Activated CD4-positive, alpha-beta T cell treated with anti-CD3 and anti-CD28 coated beads for 36 hours (primary cell): ENCODE data around the gene SSX2IP. TPM values are rescaled to one million over a fixed set of nuclear protein-coding genes. Genes with fewer than 3 reads are reported as not detected.
A peak's percentile ranks its signal among the peaks of the same experiment; 100 is the strongest.

Source experiments
- ATAC-seq: fragments of 200-7000 bp; cut with Tn5 transposase; one replicate; pipeline ENCODE4 v1.10.0; 2021; ENCODE audit warnings: mild to moderate bottlenecking, moderate library complexity
- CTCF ChIA-PET: fragments of 350-600 bp; sonication (Branson Sonifier 250); formaldehyde crosslinking; loops from one replicate; lab custom pipeline; 2021; ENCODE audit warnings: antibody characterized with exemption; lab: Charles Lee
- POLR2A ChIA-PET: fragments of 350-600 bp; sonication (Branson Sonifier 250); formaldehyde crosslinking; loops from one replicate; lab custom pipeline; 2021; ENCODE audit warnings: antibody characterized with exemption, inconsistent platforms; lab: Charles Lee
- DNase-seq: peaks from one replicate; pipeline ENCODE4 v3.0.0-alpha.2; 2020
- H3K27ac Mint-ChIP-seq: one replicate; pipeline ENCODE4 v1.8.0; 2021; ENCODE audit warnings: mixed read lengths
- H3K27me3 Mint-ChIP-seq: one replicate; pipeline ENCODE4 v1.8.0; 2021; ENCODE audit warnings: mixed read lengths
- H3K36me3 Mint-ChIP-seq: one replicate; pipeline ENCODE4 v1.8.0; 2021; ENCODE audit warnings: low read depth, mixed read lengths
- H3K4me1 Mint-ChIP-seq: one replicate; pipeline ENCODE4 v1.8.0; 2021; ENCODE audit warnings: mixed read lengths
- H3K4me3 Mint-ChIP-seq: one replicate; pipeline ENCODE4 v1.8.0; 2021; ENCODE audit warnings: mild to moderate bottlenecking, moderate library complexity, mixed read lengths
- H3K9me3 Mint-ChIP-seq: one replicate; pipeline ENCODE4 v1.8.0; 2021; ENCODE audit warnings: low read depth, mixed read lengths
- intact Hi-C, 2 experiments: fragments of 100-400 bp; cut with DNase I in 1 of 2; cut with micrococcal nuclease in 1 of 2; formaldehyde crosslinking; loops; one replicate each; pipeline versions ENCODE4 v1.14.2 to v1.15.1; 2022 to 2024; cut with DNase I, micrococcal nuclease
- total RNA-seq, 2 experiments: library from RNA; stranded (reverse); gene quantifications; one replicate each; pipeline ENCODE4 v1.2.3, GENCODE V29; 2021

The SSX2IP gene
- total RNA-seq, 2 experiments from 2014 or later, result 10.3 to 12.3 TPM

GRCh38 chr1:84709131-84709530 is 18.9 kb upstream of the SSX2IP start:
- no peak overlapping the region for H3K4me3 Mint-ChIP-seq
- intact Hi-C loops, result no loop called here
- CTCF ChIA-PET, result no interaction called here
- ATAC-seq, result no peak
- H3K27ac Mint-ChIP-seq, result no peak overlapping the region
- no peaks in the 10 kb centered on the region for H3K4me1 Mint-ChIP-seq
- no peaks in the 10 kb centered on the region for H3K36me3 Mint-ChIP-seq
- no peak for DNase-seq
- POLR2A ChIA-PET, result no interaction called here
- no peaks in the 10 kb centered on the region for H3K9me3 Mint-ChIP-seq
- no peaks in the 10 kb centered on the region for H3K27me3 Mint-ChIP-seq

GRCh38 chr1:84708031-84708430 is 17.8 kb upstream of the SSX2IP start:
- Mint-ChIP-seq H3K36me3 (no peaks in the 10 kb centered on the region), H3K4me1 (no peaks in the 10 kb centered on the region)
- CTCF ChIA-PET, result interaction anchor here (0.7 kb wide), 1 partner anchor 67 kb away, joined by 3 read pairs; no protein-coding TSS in a partner anchor

GRCh38 chr1:84705513-84705912 is 15.3 kb upstream of the SSX2IP start:
- Mint-ChIP-seq H3K4me3 (no peak overlapping the region), H3K27me3 (no peaks in the 10 kb centered on the region), H3K27ac (no peak overlapping the region), H3K36me3 (no peaks in the 10 kb centered on the region), H3K4me1 (peaks cover under 1% of the 10 kb centered on the region), H3K9me3 (no peaks in the 10 kb centered on the region)
- ATAC-seq (no peak), DNase-seq (no peak)
- intact Hi-C loops, result no loop called here
- ChIA-PET CTCF (interaction anchor here (1.0 kb wide), 1 partner anchor 19 kb away, joined by 3 read pairs; no protein-coding TSS in a partner anchor), POLR2A (no interaction called here)

More at GRCh38 chr1:84708031-84708430, 17.8 kb upstream of the SSX2IP start:
- POLR2A ChIA-PET, result no interaction called here
- H3K9me3 Mint-ChIP-seq, result no peaks in the 10 kb centered on the region
- H3K4me3 Mint-ChIP-seq, result no peak overlapping the region
- no peak overlapping the region for H3K27ac Mint-ChIP-seq
- ATAC-seq, result no peak
- DNase-seq, result no peak
- H3K27me3 Mint-ChIP-seq, result no peaks in the 10 kb centered on the region
- intact Hi-C loops, result no loop called here

- Mint-ChIP-seq H3K36me3 (no peaks in the 10 kb centered on the region), H3K9me3 (no peaks in the 10 kb centered on the region), H3K27ac (no peak overlapping the region), H3K27me3 (no peaks in the 10 kb centered on the region), H3K4me1 (peaks cover 6% of the 10 kb centered on the region), H3K4me3 (no peak overlapping the region)
- intact Hi-C loops, result loop anchor here in 1 of 2 experiments (1.0 kb wide), 1 partner anchor 12 kb away; no protein-coding TSS in a partner anchor
- POLR2A ChIA-PET, result no interaction called here
- CTCF ChIA-PET, result no interaction called here
- no peak for DNase-seq
- no peak for ATAC-seq
Measured at GRCh38 chr1:84704872-84705417, 14.7 kb upstream of the SSX2IP start.

GRCh38 chr1:84703431-84703830 is 13.2 kb upstream of the SSX2IP start:
- intact Hi-C loops, result no loop called here
- CTCF ChIA-PET, result interaction anchor here (0.6 to 1.5 kb wide), 5 partner anchors 10 to 229 kb away, joined by 3 to 4 read pairs (median 3); no protein-coding TSS in a partner anchor
- H3K4me1 Mint-ChIP-seq, result peaks cover 15% of the 10 kb centered on the region
- no peaks in the 10 kb centered on the region for H3K27me3 Mint-ChIP-seq
- no peaks in the 10 kb centered on the region for H3K9me3 Mint-ChIP-seq
- H3K36me3 Mint-ChIP-seq, result no peaks in the 10 kb centered on the region
- H3K4me3 Mint-ChIP-seq, result no peak overlapping the region
- no peak overlapping the region for H3K27ac Mint-ChIP-seq
- POLR2A ChIA-PET, result no interaction called here
- no peak for ATAC-seq
- no peak for DNase-seq

GRCh38 chr1:84702143-84702542 is 11.9 kb upstream of the SSX2IP start:
- Mint-ChIP-seq H3K27ac (no peak overlapping the region), H3K27me3 (no peaks in the 10 kb centered on the region), H3K4me1 (peaks cover 15% of the 10 kb centered on the region), H3K36me3 (no peaks in the 10 kb centered on the region), H3K4me3 (no peak overlapping the region), H3K9me3 (no peaks in the 10 kb centered on the region)
- POLR2A ChIA-PET, result no interaction called here
- CTCF ChIA-PET, result interaction anchor here (0.6 to 1.5 kb wide), 3 partner anchors 9 to 224 kb away, joined by 3 to 4 read pairs (median 3); no protein-coding TSS in a partner anchor
- DNase-seq (no peak), ATAC-seq (no peak)
- intact Hi-C loops, result no loop called here

- no peak overlapping the region for H3K4me3 Mint-ChIP-seq
- DNase-seq (no peak), ATAC-seq (no peak)
- POLR2A ChIA-PET, result no interaction called here
- no peaks in the 10 kb centered on the region for H3K9me3 Mint-ChIP-seq
- no peaks in the 10 kb centered on the region for H3K27me3 Mint-ChIP-seq
- H3K27ac Mint-ChIP-seq, result no peak overlapping the region
- no peaks in the 10 kb centered on the region for H3K36me3 Mint-ChIP-seq
- CTCF ChIA-PET, result interaction anchor here (0.7 kb wide), 1 partner anchor 18 kb away, joined by 3 read pairs; no protein-coding TSS in a partner anchor
- intact Hi-C loops, result no loop called here
- H3K4me1 Mint-ChIP-seq, result peaks cover 15% of the 10 kb centered on the region
Measured at GRCh38 chr1:84701376-84701775, 11.1 kb upstream of the SSX2IP start.

- H3K27me3 Mint-ChIP-seq, result no peaks in the 10 kb centered on the region
- ChIA-PET POLR2A (interaction anchor here (0.6 kb wide), 1 partner anchor 15 kb away, joined by 3 read pairs; no protein-coding TSS in a partner anchor), CTCF (no interaction called here)
- peaks cover 15% of the 10 kb centered on the region for H3K4me1 Mint-ChIP-seq
- ATAC-seq (peak; percentile 16), DNase-seq (no peak)
- intact Hi-C loops, result no loop called here
- no peak overlapping the region for H3K4me3 Mint-ChIP-seq
- H3K27ac Mint-ChIP-seq, result no peak overlapping the region
- H3K9me3 Mint-ChIP-seq, result no peaks in the 10 kb centered on the region
- no peaks in the 10 kb centered on the region for H3K36me3 Mint-ChIP-seq
Measured at GRCh38 chr1:84700070-84700469, 9.8 kb upstream of the SSX2IP start.

GRCh38 chr1:84698151-84699110 is 8.2 kb upstream of the SSX2IP start:
- Mint-ChIP-seq H3K9me3 (no peaks in the 10 kb centered on the region), H3K4me3 (no peak overlapping the region), H3K27ac (no peak overlapping the region), H3K27me3 (no peaks in the 10 kb centered on the region), H3K4me1 (peaks cover 18% of the 10 kb centered on the region), H3K36me3 (no peaks in the 10 kb centered on the region)
- ChIA-PET CTCF (interaction anchor here (0.6 to 1.5 kb wide), 3 partner anchors 9 to 52 kb away, joined by 3 to 5 read pairs (median 3); no protein-coding TSS in a partner anchor), POLR2A (no interaction called here)
- intact Hi-C loops, result no loop called here
- DNase-seq (no peak), ATAC-seq (no peak)

GRCh38 chr1:84693785-84694184 is 3.5 kb upstream of the SSX2IP start:
- Mint-ChIP-seq H3K4me1 (peaks cover 33% of the 10 kb centered on the region), H3K27ac (no peak overlapping the region), H3K9me3 (no peaks in the 10 kb centered on the region), H3K36me3 (no peaks in the 10 kb centered on the region), H3K4me3 (no peak overlapping the region), H3K27me3 (no peaks in the 10 kb centered on the region)
- CTCF ChIA-PET, result interaction anchor here (0.9 to 4.3 kb wide), 5 partner anchors 9 to 120 kb away, joined by 3 to 17 read pairs (median 4); partner anchors contain the start of gene CTBS
- intact Hi-C loops, result loop anchor here (1.0 to 5.0 kb wide), 7 partner anchors 11 to 616 kb away; partner anchors contain the start of gene BCL10 (in 1 of the 2)
- DNase-seq (no peak), ATAC-seq (no peak)
- POLR2A ChIA-PET, result no interaction called here

GRCh38 chr1:84693005-84693404 is 2.7 kb upstream of the SSX2IP start:
- Mint-ChIP-seq H3K36me3 (no peaks in the 10 kb centered on the region), H3K27ac (peak overlapping the region; percentile 81), H3K9me3 (no peaks in the 10 kb centered on the region), H3K4me3 (peak overlapping the region; percentile 64), H3K4me1 (peaks cover 39% of the 10 kb centered on the region), H3K27me3 (no peaks in the 10 kb centered on the region)
- DNase-seq (no peak), ATAC-seq (no peak)
- ChIA-PET CTCF (interaction anchor here (0.9 to 4.3 kb wide), 5 partner anchors 10 to 552 kb away, joined by 3 to 17 read pairs (median 4); partner anchors contain the start of gene CTBS), POLR2A (no interaction called here)
- intact Hi-C loops, result loop anchor here (1.0 to 5.0 kb wide), 7 partner anchors 11 to 616 kb away; partner anchors contain the start of gene BCL10 (in 1 of the 2)
